Suprapubic skin (tissue), 3 donors: ENCODE data around the gene ZDHHC14.

Source experiments
- EP300 ChIP-seq: sonication (generic); formaldehyde crosslinking; IDR thresholded peaks from one replicate; pipeline ENCODE4 v1.6.1; 2017; ENCODE audit warnings: antibody characterized with exemption
- TF ChIP-seq, protein P1 (sequence below), 2 donors: fragments of 200-600 bp in 1 of 2; fragments of 450-650 bp in 1 of 2; sonication (generic) in 1 of 2; IDR thresholded peaks; one replicate each; pipeline ENCODE4 v1.5.1; 2016 to 2019; ENCODE audit warnings: antibody characterized with exemption in 2 of 2, mild to moderate bottlenecking in 1 of 2, moderate library complexity in 1 of 2

- TF ChIP-seq, protein P1, sequence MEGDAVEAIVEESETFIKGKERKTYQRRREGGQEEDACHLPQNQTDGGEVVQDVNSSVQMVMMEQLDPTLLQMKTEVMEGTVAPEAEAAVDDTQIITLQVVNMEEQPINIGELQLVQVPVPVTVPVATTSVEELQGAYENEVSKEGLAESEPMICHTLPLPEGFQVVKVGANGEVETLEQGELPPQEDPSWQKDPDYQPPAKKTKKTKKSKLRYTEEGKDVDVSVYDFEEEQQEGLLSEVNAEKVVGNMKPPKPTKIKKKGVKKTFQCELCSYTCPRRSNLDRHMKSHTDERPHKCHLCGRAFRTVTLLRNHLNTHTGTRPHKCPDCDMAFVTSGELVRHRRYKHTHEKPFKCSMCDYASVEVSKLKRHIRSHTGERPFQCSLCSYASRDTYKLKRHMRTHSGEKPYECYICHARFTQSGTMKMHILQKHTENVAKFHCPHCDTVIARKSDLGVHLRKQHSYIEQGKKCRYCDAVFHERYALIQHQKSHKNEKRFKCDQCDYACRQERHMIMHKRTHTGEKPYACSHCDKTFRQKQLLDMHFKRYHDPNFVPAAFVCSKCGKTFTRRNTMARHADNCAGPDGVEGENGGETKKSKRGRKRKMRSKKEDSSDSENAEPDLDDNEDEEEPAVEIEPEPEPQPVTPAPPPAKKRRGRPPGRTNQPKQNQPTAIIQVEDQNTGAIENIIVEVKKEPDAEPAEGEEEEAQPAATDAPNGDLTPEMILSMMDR (IDR thresholded peaks at IDR 0.05): no peak
- no peak for TF ChIP-seq EP300
Observed at GRCh38 chr6:157517601-157518359, 136.8 kb downstream of the ZDHHC14 start.
